Natural killer cell treated with Interleukin-12 subunit alpha and Interleukin-12 subunit beta and Interleukin-15 and Interleukin-18, amount 100 ng/mL, for 72 hours (primary cell): ENCODE data around the gene KCNMA1. TPM values are rescaled to one million over a fixed set of nuclear protein-coding genes. Genes with fewer than 3 reads are reported as not detected.

ENCODE experiments used
- ATAC-seq, 2 donors: fragments of 150-1000 bp; cut with Tn5 transposase in 1 of 2; sonication (Bioruptor Pico), chemical (Tn5 transposase) in 1 of 2; 2 replicates each; pipeline ENCODE4 v1.10.0; 2021
- DNase-seq: peaks from one replicate; pipeline ENCODE4 v3.0.0; 2022; ENCODE audit warnings: low spot score
- H3K27ac Mint-ChIP-seq, 2 donors: 1 replicate in 1 of 2; 2 replicates in 1 of 2; pipeline ENCODE4 v1.8.0; 2022; ENCODE audit warnings: mixed read lengths in 2 of 2, mild to moderate bottlenecking in 1 of 2, moderate library complexity in 1 of 2
- H3K27me3 Mint-ChIP-seq, 2 donors: 1 replicate in 1 of 2; 2 replicates in 1 of 2; pipeline ENCODE4 v1.8.0; 2022; ENCODE audit warnings: mixed read lengths in 2 of 2
- H3K36me3 Mint-ChIP-seq: one replicate; pipeline ENCODE4 v1.8.0; 2022; ENCODE audit warnings: mixed read lengths
- H3K4me1 Mint-ChIP-seq, 2 donors: 1 replicate in 1 of 2; 2 replicates in 1 of 2; pipeline ENCODE4 v1.8.0; 2022; ENCODE audit warnings: low read depth in 2 of 2, mixed read lengths in 2 of 2, mild to moderate bottlenecking in 1 of 2
- H3K4me3 Mint-ChIP-seq: one replicate; pipeline ENCODE4 v1.8.0; 2022; ENCODE audit warnings: mixed read lengths
- H3K9me3 Mint-ChIP-seq: 2 replicates; pipeline ENCODE4 v1.8.0; 2022; ENCODE audit warnings: mixed read lengths
- total RNA-seq, 2 donors: library from RNA; stranded (reverse); gene quantifications; one replicate each; pipeline ENCODE4 v1.2.3, GENCODE V29; 2022

The KCNMA1 gene
- total RNA-seq, 2 donors from 2014 or later = 2.8 TPM; not detected in 1

DNA sequence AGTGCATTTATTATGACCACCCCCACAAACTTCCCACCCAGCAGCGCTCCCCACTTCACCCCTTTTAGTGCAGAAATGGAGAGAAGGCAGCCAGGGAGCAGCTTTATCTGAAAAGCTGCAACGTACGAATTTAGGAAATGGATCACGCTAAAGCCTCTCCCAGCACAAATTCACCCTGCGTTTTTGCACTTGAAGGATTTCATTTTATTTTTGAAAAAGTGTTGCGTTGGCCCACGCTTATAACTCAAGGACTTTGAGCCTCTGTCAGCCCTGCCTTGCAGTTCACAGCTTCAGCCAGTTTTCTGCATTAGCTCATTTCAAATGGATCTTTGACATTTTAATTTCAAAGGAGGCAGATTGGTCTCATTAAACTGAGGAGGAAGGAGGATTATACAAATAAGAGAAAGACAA lies 556.1 kb downstream of the KCNMA1 start:
- no peak for ATAC-seq
- Mint-ChIP-seq H3K4me3 (no peak overlapping the region), H3K27ac (no peak overlapping the region), H3K4me1 (no peaks in the 10 kb centered on the region), H3K36me3 (no peaks in the 10 kb centered on the region), H3K9me3 (no peaks in the 10 kb centered on the region), H3K27me3 (peaks cover 5 to 21% of the 10 kb centered on the region in 2 donors)
- DNase-seq = no peak

DNA sequence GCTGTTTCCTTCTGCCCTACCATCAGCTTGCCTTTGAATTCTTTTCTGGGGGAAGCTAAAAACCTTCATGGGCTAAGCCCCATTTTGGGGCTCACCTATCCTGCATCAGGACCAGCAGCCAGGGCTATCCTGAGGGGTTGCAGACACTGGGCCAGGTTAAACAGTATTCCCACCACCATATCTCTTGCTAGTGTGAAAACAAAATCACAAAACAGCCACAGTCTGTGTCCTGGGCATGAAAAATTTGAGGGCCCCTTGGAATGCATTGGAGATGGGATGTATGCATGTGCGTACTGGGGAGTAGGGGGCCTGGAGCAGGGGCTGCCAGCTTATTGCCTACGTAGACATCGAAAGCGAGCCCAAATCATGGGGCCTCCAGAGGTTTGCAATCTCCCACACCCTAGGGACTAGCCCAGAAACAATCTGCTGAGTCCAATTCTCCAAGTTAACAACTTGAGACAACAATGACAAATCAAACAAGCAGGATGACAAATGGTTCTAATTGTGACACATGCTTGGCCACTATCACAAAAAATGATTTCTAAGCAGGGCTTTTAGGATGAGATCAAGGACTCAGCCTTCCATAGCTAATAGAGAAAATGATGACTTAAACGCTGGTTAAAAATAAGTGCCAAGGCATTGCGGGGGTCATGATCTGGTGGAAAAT lies 557.1 kb downstream of the KCNMA1 start:
- H3K4me3 Mint-ChIP-seq = no peak overlapping the region
- H3K36me3 Mint-ChIP-seq = no peaks in the 10 kb centered on the region
- H3K4me1 Mint-ChIP-seq = no peaks in the 10 kb centered on the region
- no peaks in the 10 kb centered on the region for H3K9me3 Mint-ChIP-seq
- DNase-seq (no peak), ATAC-seq (no peak)
- no peak overlapping the region for H3K27ac Mint-ChIP-seq
- peaks cover 3 to 22% of the 10 kb centered on the region in 2 donors for H3K27me3 Mint-ChIP-seq

DNA sequence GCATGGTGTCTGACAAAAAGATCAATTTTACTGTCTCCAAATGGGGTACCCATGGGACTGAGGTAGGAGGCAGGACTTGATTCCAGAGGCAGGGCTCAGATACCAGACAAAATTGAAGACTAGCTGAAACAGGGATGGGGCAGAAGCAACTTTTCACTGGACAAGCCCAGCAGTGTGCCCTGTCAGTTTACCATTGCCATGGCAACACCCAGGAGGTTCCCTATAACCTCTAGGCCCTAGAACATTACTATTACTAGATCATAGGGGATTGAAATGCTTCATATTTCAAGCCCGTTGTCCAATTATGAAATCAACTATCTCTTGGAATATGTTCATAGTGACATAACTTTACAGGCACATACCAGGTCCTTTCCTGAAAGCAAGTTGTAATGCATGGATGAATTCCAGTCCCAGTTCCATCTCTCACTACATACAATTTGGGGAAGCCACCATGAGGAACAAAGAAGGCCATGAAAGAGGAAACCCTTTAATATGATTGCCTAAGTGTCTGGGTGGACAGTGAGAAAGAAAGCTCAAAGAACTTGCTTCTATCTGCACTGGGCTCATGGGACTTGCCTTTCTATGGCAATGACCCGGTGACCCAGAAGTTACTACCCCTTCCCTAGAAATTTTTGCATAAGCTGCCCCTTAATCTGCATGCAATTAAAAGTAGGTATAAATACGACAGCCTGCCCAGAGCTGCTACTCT lies 557.9 kb downstream of the KCNMA1 start:
- Mint-ChIP-seq H3K36me3 (no peaks in the 10 kb centered on the region), H3K4me1 (no peaks in the 10 kb centered on the region), H3K27ac (no peak overlapping the region), H3K4me3 (no peak overlapping the region), H3K27me3 (peaks cover 3 to 29% of the 10 kb centered on the region in 2 donors), H3K9me3 (no peaks in the 10 kb centered on the region)
- no peak for DNase-seq
- ATAC-seq = no peak

DNA sequence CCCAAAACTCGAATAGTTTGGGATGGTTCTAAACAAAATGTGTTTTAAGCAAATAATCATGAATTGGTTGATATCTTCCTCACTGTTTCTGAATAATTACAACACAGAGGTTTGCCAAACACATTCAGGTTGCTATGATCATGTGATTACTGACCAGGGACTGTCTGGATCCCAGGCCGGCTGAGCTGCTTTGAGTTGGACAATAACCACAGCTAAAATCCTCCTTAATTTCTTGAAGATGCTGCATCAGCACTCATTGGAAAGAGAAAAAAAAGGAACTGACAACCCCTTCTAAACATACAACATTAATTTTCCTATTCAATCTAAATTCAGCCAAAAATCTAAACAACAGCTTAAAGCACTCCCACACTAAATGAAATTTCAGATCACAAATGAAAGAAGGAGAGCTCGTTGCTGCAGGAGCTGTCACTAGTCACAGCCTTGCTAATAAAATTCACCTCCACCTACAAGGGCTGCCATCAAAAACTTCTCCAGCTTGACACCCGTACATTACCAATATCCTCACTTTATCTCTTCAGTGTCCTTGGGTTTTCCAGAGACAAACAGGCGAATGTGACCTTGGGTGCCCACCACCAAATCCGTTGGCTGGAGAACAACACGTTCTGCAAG lies 560.2 kb downstream of the KCNMA1 start:
- H3K9me3 Mint-ChIP-seq = no peaks in the 10 kb centered on the region

DNA sequence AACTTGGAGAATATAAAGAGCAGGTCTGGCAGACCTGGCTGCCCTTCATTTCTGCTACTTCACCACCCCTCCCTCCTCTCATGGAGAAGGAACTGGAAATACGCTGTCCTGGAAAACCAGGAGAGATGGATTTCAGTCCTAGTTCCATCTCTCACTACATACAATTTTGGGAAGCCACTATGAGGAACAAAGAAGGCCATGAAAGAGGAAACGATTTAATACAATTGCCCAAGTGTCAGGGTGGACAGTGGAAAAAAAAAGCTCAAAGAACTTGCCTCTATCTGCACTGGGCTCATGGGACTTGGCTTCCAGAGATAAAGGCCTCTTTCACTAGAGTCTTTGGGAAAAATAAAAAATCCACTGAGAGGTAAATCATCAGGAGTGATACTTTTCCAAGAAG lies 561.7 kb downstream of the KCNMA1 start:
- Mint-ChIP-seq H3K27me3 (peaks cover 3 to 29% of the 10 kb centered on the region in 2 donors), H3K4me1 (no peaks in the 10 kb centered on the region), H3K27ac (no peak overlapping the region), H3K36me3 (no peaks in the 10 kb centered on the region), H3K9me3 (no peaks in the 10 kb centered on the region), H3K4me3 (no peak overlapping the region)
- DNase-seq = no peak
- ATAC-seq = no peak

More for the DNA sequence above, 560.2 kb downstream of the KCNMA1 start:
- H3K27ac Mint-ChIP-seq = no peak overlapping the region
- H3K4me1 Mint-ChIP-seq = no peaks in the 10 kb centered on the region
- no peak overlapping the region for H3K4me3 Mint-ChIP-seq
- DNase-seq (no peak), ATAC-seq (no peak)
- no peaks in the 10 kb centered on the region for H3K36me3 Mint-ChIP-seq
- H3K27me3 Mint-ChIP-seq = peaks cover 3 to 29% of the 10 kb centered on the region in 2 donors

DNA sequence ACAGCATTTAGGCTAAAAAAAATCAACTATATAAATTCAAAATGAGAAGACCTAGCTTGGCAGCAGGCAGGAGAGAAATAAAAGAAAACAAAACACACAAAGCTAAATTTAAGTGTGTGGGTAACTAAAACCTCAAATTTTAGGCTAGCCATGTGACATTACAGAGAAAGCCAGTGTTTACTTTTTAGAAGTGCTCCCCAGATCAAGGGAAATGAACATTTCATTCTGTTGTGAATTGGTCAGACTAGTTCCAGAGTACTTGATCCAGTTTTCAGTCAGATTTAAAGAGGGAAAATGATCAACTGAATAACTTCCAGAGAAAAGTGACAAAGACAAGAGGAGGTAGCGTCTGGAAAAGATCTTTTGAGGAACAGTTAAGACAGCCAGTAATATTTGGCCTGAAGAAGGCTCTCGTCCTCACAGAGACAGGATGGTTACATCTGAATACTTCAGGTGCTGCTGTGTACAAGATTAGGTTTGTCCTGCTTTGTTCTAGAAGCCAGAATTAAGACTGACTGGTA lies 563.4 kb downstream of the KCNMA1 start:
- no peak for ATAC-seq
- Mint-ChIP-seq H3K4me3 (no peak overlapping the region), H3K27me3 (peaks cover 3 to 26% of the 10 kb centered on the region in 2 donors)

DNA sequence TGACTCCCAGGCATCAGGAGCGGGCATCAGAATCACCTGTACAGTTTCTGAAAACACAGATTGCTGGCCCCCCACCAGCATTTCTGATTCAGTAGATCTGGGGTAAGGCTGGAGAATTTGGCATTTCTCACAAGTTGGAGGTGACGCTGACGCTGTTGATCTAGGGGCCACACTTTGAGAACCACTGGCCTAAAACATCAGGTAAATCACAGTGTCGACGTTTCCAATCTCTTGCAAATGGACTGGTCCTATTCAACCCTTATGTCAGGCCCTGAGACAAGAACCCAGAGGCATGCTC lies 564.0 kb downstream of the KCNMA1 start:
- ATAC-seq (no peak), DNase-seq (no peak)
- Mint-ChIP-seq H3K27ac (no peak overlapping the region), H3K4me1 (no peaks in the 10 kb centered on the region), H3K36me3 (no peaks in the 10 kb centered on the region), H3K27me3 (peaks cover 3 to 21% of the 10 kb centered on the region in 2 donors), H3K4me3 (no peak overlapping the region), H3K9me3 (no peaks in the 10 kb centered on the region)

More for the DNA sequence above, 563.4 kb downstream of the KCNMA1 start:
- Mint-ChIP-seq H3K27ac (no peak overlapping the region), H3K9me3 (no peaks in the 10 kb centered on the region), H3K36me3 (no peaks in the 10 kb centered on the region), H3K4me1 (no peaks in the 10 kb centered on the region)
- DNase-seq = no peak

DNA sequence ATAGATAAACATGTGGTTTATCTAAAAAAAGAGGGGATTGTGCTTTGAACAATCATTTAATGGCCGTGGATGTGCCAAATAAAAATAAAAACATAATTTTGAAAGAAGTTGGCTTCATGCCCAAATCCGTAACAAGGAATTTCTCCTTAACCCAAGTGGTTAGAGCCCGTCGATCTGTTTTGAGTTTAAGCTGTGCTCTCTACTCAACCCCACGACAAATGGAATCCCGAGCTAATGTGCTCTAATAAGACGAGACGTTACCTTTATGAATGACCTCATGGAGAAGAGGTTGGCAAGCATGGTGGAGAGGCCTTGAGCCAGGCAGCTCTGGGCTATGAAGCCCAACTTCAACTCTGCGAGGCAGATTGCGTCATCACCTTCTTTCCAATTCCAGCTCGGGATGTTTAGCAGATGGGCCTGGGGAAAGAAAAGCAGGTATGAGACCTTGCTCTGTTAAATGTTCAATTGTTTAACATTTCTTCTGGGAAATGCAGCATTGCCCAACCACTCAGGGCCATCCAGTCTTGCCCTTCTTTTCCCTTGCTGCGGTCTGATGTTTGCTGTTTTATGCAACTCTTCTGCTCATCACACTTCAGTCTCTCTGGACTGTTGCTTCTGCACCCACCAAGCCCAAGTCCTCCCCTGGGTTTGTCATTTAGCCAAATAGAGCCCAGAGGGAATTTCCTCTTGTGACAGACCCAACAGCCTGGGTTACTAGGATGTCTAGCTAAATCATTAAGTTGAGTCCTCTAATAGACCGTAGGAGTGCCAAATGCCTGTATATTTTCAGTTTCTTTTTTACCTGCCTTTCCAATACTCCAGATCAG lies 564.6 kb downstream of the KCNMA1 start:
- ATAC-seq = no peak
- Mint-ChIP-seq H3K36me3 (no peaks in the 10 kb centered on the region), H3K9me3 (no peaks in the 10 kb centered on the region), H3K27me3 (peaks cover 3 to 17% of the 10 kb centered on the region in 2 donors), H3K4me1 (no peaks in the 10 kb centered on the region), H3K27ac (no peak overlapping the region), H3K4me3 (no peak overlapping the region)
- no peak for DNase-seq

DNA sequence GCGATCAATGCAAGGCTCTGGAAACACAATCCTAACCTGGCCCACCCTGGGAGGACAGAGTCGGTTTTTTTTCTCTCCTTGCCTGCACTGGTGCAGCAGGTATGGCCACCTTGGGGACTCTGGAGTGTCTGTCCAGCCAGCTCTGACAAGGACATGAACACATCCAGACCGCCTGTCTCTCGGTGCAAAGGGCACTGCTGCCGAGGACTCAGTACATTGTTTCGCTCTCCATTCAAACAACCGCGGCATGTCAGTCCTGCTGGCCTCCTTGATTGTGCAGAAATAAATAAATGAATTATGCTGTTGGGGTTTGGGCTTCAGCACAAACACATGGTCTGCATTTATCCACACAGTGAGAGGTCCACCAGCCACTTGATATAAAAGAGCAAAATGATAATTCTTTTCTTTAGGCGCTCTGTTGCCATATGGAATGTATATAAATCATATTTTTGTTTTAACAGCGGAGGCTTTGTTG lies 565.2 kb downstream of the KCNMA1 start:
- H3K4me3 Mint-ChIP-seq = no peak overlapping the region
- H3K27ac Mint-ChIP-seq = no peak overlapping the region
- no peaks in the 10 kb centered on the region for H3K36me3 Mint-ChIP-seq
- no peak for ATAC-seq
- no peak for DNase-seq
- peaks cover 3 to 16% of the 10 kb centered on the region in 2 donors for H3K27me3 Mint-ChIP-seq
- H3K4me1 Mint-ChIP-seq = no peaks in the 10 kb centered on the region
- no peaks in the 10 kb centered on the region for H3K9me3 Mint-ChIP-seq

DNA sequence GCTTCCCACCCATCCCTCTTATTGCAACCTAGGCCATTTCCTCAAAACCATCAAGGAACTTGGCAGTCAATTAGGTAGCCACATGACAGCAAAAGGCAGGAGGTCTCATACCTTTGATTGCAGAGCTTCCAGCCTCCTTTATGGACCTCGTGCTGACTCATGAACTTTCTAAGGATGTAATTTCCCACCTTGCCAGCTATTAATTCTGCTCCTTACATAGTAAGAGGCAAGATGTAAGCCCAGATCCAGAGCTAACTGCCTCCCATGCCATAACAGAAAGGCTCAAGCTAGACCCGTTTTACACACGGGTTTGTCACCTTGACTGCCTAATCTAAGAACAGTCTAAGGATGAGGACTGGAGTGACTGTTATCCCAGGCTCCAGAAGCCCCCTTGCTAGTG lies 565.7 kb downstream of the KCNMA1 start:
- no peaks in the 10 kb centered on the region for H3K4me1 Mint-ChIP-seq
- no peak overlapping the region for H3K4me3 Mint-ChIP-seq
- H3K27ac Mint-ChIP-seq = no peak overlapping the region
- no peak for DNase-seq
- no peaks in the 10 kb centered on the region for H3K36me3 Mint-ChIP-seq
- no peak for ATAC-seq
- no peaks in the 10 kb centered on the region for H3K9me3 Mint-ChIP-seq
- H3K27me3 Mint-ChIP-seq = peaks cover 3 to 12% of the 10 kb centered on the region in 2 donors

DNA sequence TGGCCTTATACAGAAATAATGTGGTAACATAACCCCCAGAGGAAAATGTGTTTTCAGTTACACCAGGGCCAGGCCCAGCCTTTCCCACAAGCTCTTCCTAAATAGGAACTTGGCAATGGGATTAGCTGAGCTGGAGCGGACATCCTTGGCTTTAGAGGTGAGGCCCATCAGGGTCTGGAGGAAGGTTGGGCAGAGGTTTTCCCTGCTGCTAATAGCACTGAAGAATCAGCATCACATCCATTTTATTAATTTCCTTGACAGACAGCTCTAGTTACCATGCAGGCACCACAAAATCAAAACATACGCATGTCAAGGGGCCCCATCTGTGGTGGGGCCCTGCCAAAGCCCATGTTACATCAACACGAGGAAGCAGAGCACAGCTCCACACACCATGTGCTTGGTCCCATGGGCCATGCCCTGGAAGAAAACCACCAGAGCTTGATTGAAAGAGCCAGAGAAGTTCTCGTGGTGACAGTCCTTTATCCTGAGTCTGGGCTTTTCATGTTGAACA lies 566.6 kb downstream of the KCNMA1 start:
- ATAC-seq (no peak), DNase-seq (no peak)
- H3K4me3 Mint-ChIP-seq = no peak overlapping the region
- H3K36me3 Mint-ChIP-seq = no peaks in the 10 kb centered on the region
- H3K27me3 Mint-ChIP-seq = peaks cover under 1 to 7% of the 10 kb centered on the region in 2 donors
- no peaks in the 10 kb centered on the region for H3K9me3 Mint-ChIP-seq
- H3K27ac Mint-ChIP-seq = no peak overlapping the region
- H3K4me1 Mint-ChIP-seq = no peaks in the 10 kb centered on the region

DNA sequence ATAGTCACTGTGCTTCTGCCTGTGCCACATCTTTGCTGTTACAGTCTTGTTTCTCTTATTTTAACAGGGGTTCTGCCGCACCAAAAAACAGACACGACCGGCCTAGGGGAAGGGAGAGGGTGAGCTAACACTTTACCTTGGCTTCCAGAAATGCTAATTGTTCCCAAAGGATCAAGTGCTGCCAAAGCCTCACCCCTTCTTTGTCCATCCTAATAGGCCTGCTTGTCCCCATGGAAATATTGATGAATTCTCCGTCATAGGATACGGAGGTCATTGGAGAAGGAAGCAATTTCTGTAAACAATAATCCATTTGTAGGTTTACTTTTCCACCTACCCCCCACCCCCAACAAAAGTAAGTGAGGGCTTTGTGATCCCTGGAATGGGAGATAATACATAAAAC lies 567.3 kb downstream of the KCNMA1 start:
- Mint-ChIP-seq H3K9me3 (no peaks in the 10 kb centered on the region), H3K27ac (no peak overlapping the region), H3K4me3 (no peak overlapping the region), H3K36me3 (no peaks in the 10 kb centered on the region), H3K27me3 (peaks cover 3 to 6% of the 10 kb centered on the region in 2 donors), H3K4me1 (no peaks in the 10 kb centered on the region)
- ATAC-seq = no peak
- DNase-seq = no peak

DNA sequence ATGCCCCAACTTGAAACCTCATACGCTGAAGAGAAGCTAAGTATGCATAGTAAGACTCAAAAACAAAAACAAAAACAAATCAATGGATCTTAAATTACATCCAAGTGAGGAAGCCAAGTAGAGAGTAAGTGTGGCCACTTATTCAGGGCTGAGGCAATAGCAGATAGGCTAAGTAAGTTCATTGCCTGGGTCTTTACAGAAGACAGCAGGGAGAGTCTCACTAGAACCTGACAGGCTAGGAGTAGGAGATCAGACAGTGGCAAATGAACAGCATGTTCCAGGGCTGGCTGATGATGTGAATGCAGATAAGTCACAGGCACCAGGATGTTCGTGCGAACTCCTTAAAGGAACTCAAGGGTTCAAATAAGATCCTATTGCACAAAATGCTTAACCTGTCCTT lies 568.6 kb downstream of the KCNMA1 start:
- Mint-ChIP-seq H3K36me3 (no peaks in the 10 kb centered on the region), H3K4me3 (no peak overlapping the region), H3K27ac (no peak overlapping the region), H3K9me3 (no peaks in the 10 kb centered on the region), H3K4me1 (no peaks in the 10 kb centered on the region), H3K27me3 (peaks cover 0 to 3% of the 10 kb centered on the region in 2 donors)
- ATAC-seq (no peak), DNase-seq (no peak)
